ENCODE data around the gene KCNQ5. TPM values are rescaled to one million over a fixed set of nuclear protein-coding genes. Genes with fewer than 3 reads are reported as not detected.

KCNQ5 gene
- total and polyA plus RNA-seq, 2 of the 8 experiments (the other 6 are each of a cell fraction or from before 2014, with no cell fraction given) = 0.83 to 1.2 TPM

DNA sequence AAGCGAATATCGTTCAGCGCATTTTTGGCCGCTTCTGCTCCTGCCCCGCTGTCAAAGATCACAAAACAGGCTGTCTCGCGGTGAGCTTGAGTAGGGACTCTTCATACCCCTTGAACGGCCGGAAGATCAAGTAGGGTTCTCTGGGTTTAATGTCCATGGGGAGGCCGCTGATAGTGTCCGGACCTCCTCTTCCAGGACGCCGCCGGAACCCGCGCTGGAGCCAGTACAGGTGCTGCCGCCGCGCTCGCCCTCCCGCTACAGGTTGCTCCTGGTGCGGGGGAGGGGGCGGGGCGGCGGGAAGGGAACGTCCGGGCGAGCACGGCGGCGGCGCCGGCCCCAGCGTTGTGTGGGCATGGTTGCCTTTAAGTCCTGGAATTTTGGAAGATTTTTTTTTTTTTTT lies 536.0 kb downstream of the KCNQ5 start (continued):
- TF ChIP-seq CHD7 (IDR thresholded peaks at IDR 0.05; ENCODE audit: insufficient replicate concordance, low read length) (no peak), RXRA (IDR thresholded peaks at IDR 0.05; ENCODE audit: insufficient read depth, low read depth, low read length) (no peak), CBX5 (IDR thresholded peaks at IDR 0.05; ENCODE audit: low read depth, low read length) (no peak), KDM1A (IDR thresholded peaks at IDR 0.05; ENCODE audit: borderline replicate concordance, low read length) (no peak), POLR2AphosphoS5 (IDR thresholded peaks at IDR 0.05; ENCODE audit: low read depth, low read length) (no peak), YY1 (IDR thresholded peaks at IDR 0.05; ENCODE audit: low read depth, low read length) (no peak), GTF2F1 (IDR thresholded peaks at IDR 0.05; ENCODE audit: borderline replicate concordance, low read depth, low read length) (no peak), KDM4A (IDR thresholded peaks at IDR 0.05; ENCODE audit: low read depth, low read length, severe bottlenecking) (no peak), TBP (IDR thresholded peaks at IDR 0.05; ENCODE audit: low read depth, low read length) (no peak)

Data from H1 (cell line).